ENCODE results near the gene PHF5A.

Gene PHF5A, protein sequence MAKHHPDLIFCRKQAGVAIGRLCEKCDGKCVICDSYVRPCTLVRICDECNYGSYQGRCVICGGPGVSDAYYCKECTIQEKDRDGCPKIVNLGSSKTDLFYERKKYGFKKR

DNA sequence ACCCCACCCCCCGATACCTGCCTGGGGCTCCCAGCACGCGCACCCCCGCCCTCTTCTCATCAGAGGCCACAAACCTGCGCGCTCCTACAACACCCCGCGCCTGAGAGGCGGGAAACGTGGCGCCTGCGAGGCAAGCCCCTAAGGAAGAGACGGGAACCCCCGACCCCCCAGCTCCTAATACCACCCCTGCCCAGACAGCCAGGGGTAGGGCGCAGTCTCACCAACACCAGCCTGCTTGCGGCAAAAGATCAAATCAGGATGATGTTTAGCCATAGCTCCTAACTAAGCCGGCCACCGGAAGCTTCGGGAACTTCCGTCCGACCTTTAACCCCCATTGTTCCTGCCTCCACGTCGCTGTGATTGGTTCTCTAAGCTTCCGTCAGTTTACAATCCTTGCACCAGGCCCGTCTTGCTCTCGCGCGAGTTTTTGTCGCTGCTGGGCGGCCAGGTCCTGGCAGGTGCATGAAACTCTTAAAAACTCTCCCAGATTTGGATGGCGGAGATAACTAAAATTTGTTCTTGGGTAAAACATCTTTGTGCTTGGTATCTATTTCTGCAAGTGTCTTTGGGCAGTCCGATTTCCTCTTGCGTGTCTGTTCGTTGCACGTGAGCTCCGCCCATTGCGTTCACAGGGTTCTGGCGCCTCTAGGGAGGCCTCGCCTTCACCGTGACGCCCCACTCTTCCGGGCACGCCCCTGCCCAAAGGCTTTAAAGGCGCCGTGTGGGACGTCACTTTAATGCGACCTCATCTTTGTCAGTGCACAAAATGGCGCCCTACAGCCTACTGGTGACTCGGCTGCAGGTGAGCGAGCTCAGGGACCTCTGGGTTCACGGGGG is at the start of gene PHF5A, which contains the start of gene ACO2:
Gene PHF5A (minus strand): TSS at position 312 of the 837 bp plus-strand sequence. CDS start 39 bp downstream, at position 273.
Gene ACO2 (plus strand): TSS at position 737 of the 837 bp plus-strand sequence. CDS start 30 bp downstream, at position 767.
- H3K27me3 ChIP-seq (ENCODE audit: low read depth) = no peaks in the 10 kb centered on the region
- DNase-seq (ENCODE audit: low spot score in 2 of 2) = peak; percentile 97 to 98
- peaks cover 8% of the 10 kb centered on the region for H3K4me1 ChIP-seq
- H3K4me3 ChIP-seq = peak within 1 kb of the TSS; percentile 98
- in situ Hi-C loops (cut with MboI; ENCODE audit: low sequenced_read_pairs) = no loop called here
- no peaks in the 10 kb centered on the region for H3K9me3 ChIP-seq
- H3K36me3 ChIP-seq (replicated peaks) = peaks cover 58% of the 10 kb centered on the region

DNA sequence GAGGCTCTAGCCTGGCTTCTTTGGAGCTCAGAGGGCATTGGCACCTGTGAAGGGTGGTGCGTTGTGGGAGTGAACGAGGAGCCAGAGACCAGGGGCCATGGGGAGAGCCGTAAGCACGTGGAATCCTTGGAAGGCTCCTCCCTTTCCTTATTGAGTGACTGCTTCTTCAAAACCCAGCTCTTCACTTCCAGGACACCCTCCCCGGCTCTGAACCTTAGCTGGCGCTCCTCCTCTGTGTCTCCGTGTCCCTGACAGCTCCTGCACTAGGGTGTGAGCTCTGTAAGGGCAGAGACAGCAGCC is 49.5 kb upstream of the PHF5A start:
- in situ Hi-C loops (cut with MboI; ENCODE audit: low sequenced_read_pairs) = loop anchor here (5.0 kb wide), 1 partner anchor 116 kb away; no protein-coding TSS in a partner anchor

GRCh38 chr22:41517172-41518047 is 48.9 kb upstream of the PHF5A start:
- Histone ChIP-seq H3K9me3 (no peaks in the 10 kb centered on the region), H3K27me3 (ENCODE audit: low read depth) (no peaks in the 10 kb centered on the region), H3K4me1 (peaks cover 2% of the 10 kb centered on the region; the same call in 1 of the 2 replicates), H3K4me3 (no peak overlapping the region), H3K36me3 (replicated peaks) (peaks cover 55% of the 10 kb centered on the region)
- in situ Hi-C loops (cut with MboI; ENCODE audit: low sequenced_read_pairs) = loop anchor here (5.0 kb wide), 1 partner anchor 115 kb away; no protein-coding TSS in a partner anchor
- DNase-seq (ENCODE audit: low spot score in 2 of 2) = peak; percentile 39 to 84

More for the DNA sequence above, 49.5 kb upstream of the PHF5A start:
- Histone ChIP-seq H3K4me1 (no peaks in the 10 kb centered on the region; the same call in 1 of the 2 replicates), H3K36me3 (replicated peaks) (peaks cover 55% of the 10 kb centered on the region), H3K9me3 (no peaks in the 10 kb centered on the region), H3K4me3 (no peak overlapping the region), H3K27me3 (ENCODE audit: low read depth) (no peaks in the 10 kb centered on the region)
- DNase-seq (ENCODE audit: low spot score in 2 of 2) = no peak

GRCh38 chr22:41516462-41516861 is 48.0 kb upstream of the PHF5A start:
- in situ Hi-C loops (cut with MboI; ENCODE audit: low sequenced_read_pairs) = loop anchor here (5.0 kb wide), 1 partner anchor 114 kb away; no protein-coding TSS in a partner anchor
- Histone ChIP-seq H3K27me3 (ENCODE audit: low read depth) (no peaks in the 10 kb centered on the region), H3K9me3 (no peaks in the 10 kb centered on the region), H3K36me3 (replicated peaks) (peaks cover 61% of the 10 kb centered on the region), H3K4me1 (peaks cover 2% of the 10 kb centered on the region; the same call in 1 of the 2 replicates), H3K4me3 (no peak overlapping the region)
- no peak for DNase-seq (ENCODE audit: low spot score in 2 of 2)

DNA sequence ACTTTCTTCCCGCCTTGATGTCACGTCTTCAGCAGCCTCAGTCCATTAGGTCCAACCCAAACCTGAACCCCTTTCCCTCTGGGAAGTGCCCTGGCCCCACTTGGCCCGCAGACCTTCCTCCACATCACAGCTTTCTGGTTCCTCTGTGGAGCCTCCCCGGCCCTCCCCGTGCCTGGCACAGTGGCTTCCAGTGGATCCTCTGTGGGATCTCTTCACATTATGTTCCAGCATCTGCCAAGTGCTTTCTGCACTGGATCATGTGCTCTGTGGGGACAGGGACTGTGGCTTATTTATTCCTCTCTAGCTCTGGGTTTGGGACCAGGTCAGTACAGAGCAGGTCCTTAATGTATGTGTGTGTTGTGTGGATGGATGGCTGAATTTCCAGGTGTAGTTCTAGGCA is 44.9 kb upstream of the PHF5A start:
- no peak overlapping the region for H3K4me3 ChIP-seq
- in situ Hi-C loops (cut with MboI; ENCODE audit: low sequenced_read_pairs) = no loop called here
- peaks cover 2% of the 10 kb centered on the region; the same call in 1 of the 2 replicates for H3K4me1 ChIP-seq
- no peaks in the 10 kb centered on the region for H3K27me3 ChIP-seq (ENCODE audit: low read depth)
- no peak for DNase-seq (ENCODE audit: low spot score in 2 of 2)
- H3K9me3 ChIP-seq = no peaks in the 10 kb centered on the region
- H3K36me3 ChIP-seq (replicated peaks) = peaks cover 65% of the 10 kb centered on the region

DNA sequence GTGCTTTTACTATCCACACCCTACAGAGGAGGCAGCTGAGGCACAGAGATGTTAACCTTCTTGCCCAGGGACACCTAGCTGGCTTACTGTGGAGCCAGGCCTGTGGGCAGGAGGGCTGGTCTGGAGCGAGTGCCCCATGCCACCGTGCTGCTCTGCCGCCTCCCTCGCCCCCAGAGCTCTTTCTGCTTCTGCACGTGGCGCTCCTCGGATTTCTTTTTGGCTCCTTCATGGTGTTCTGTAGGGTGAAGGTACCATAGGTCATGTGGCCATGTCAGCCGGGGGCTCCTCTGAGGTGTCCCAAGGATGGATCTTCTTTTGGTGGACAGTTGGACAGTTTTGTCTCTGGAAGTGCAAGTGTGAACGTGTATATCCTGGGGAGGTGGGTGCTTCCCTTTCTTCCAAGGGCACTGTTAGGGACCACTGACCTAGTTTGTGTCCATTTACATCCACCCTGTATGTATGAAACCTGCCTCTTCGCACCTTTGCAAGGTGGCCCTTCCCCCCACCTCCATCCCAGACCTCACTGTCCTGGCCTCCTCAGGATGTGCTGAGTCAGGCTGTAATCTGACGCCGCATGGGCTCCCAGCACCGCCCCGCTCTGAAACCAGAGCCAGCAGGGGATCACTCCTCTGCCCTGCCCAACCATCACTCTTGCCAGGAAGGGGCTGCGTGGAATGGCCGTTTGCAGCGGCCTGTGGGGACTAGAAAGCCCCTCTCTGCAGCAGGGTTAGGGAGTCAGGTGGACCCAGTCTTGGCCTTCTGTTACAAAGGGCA is 44.1 kb upstream of the PHF5A start:
- DNase-seq (ENCODE audit: low spot score in 2 of 2) = peak in 1 of 2 experiments; percentile 48
- H3K27me3 ChIP-seq (ENCODE audit: low read depth) = no peaks in the 10 kb centered on the region
- in situ Hi-C loops (cut with MboI; ENCODE audit: low sequenced_read_pairs) = no loop called here
- H3K4me1 ChIP-seq = peaks cover 2% of the 10 kb centered on the region; the same call in 1 of the 2 replicates
- no peak overlapping the region for H3K4me3 ChIP-seq
- H3K36me3 ChIP-seq (replicated peaks) = peaks cover 65% of the 10 kb centered on the region
- H3K9me3 ChIP-seq = no peaks in the 10 kb centered on the region

GRCh38 chr22:41511521-41511968 is 43.1 kb upstream of the PHF5A start:
- in situ Hi-C loops (cut with MboI; ENCODE audit: low sequenced_read_pairs) = no loop called here
- peaks cover 62% of the 10 kb centered on the region for H3K36me3 ChIP-seq (replicated peaks)
- DNase-seq (ENCODE audit: low spot score in 2 of 2) = no peak
- no peaks in the 10 kb centered on the region for H3K27me3 ChIP-seq (ENCODE audit: low read depth)
- no peaks in the 10 kb centered on the region for H3K9me3 ChIP-seq
- H3K4me1 ChIP-seq = peaks cover 2% of the 10 kb centered on the region; the same call in 1 of the 2 replicates
- H3K4me3 ChIP-seq = no peak overlapping the region

GRCh38 chr22:41508770-41509170 is 40.3 kb upstream of the PHF5A start:
- H3K36me3 ChIP-seq (replicated peaks) = peaks cover 45% of the 10 kb centered on the region
- DNase-seq (ENCODE audit: low spot score in 2 of 2) = no peak

DNA sequence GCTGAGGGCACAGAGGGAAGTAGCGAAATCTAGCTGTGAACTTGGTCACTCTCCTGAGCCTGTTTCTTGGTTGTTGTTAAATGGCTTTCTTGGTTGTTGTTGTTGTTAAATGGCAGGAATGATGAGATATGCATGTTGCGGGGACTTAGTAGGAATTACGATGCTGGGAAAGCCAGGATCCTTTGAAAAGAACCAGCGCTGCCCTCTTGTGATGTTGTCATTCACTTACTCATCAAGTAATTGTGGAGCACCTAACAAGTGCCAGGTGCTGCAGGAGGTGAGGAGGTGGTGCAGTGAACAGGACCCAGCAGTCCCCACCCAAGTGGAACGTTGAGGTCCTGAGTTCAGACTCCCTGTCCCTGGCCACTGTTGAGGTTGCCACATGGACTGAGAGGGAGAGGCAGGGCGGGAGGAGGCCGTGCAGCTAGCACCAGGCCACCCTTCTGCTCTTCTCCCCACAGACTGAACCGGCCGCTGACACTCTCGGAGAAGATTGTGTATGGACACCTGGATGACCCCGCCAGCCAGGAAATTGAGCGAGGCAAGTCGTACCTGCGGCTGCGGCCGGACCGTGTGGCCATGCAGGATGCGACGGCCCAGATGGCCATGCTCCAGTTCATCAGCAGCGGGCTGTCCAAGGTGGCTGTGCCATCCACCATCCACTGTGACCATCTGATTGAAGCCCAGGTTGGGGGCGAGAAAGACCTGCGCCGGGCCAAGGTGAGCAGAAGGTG is 39.0 kb upstream of the PHF5A start:
- H3K36me3 ChIP-seq (replicated peaks) = peaks cover 37% of the 10 kb centered on the region

More at GRCh38 chr22:41508770-41509170, 40.3 kb upstream of the PHF5A start:
- in situ Hi-C loops (cut with MboI; ENCODE audit: low sequenced_read_pairs) = no loop called here
- Histone ChIP-seq H3K4me3 (no peak overlapping the region), H3K9me3 (no peaks in the 10 kb centered on the region), H3K27me3 (ENCODE audit: low read depth) (no peaks in the 10 kb centered on the region), H3K4me1 (peaks cover 2% of the 10 kb centered on the region; the same call in 1 of the 2 replicates)

GRCh38 chr22:41505511-41506220 is 37.2 kb upstream of the PHF5A start:
- peaks cover 32% of the 10 kb centered on the region for H3K36me3 ChIP-seq (replicated peaks)

More for the DNA sequence above, 39.0 kb upstream of the PHF5A start:
- Histone ChIP-seq H3K9me3 (no peaks in the 10 kb centered on the region), H3K27me3 (ENCODE audit: low read depth) (no peaks in the 10 kb centered on the region), H3K4me3 (no peak overlapping the region), H3K4me1 (no peaks in the 10 kb centered on the region; the same call in 1 of the 2 replicates)
- DNase-seq (ENCODE audit: low spot score in 2 of 2) = no peak
- in situ Hi-C loops (cut with MboI; ENCODE audit: low sequenced_read_pairs) = no loop called here

DNA sequence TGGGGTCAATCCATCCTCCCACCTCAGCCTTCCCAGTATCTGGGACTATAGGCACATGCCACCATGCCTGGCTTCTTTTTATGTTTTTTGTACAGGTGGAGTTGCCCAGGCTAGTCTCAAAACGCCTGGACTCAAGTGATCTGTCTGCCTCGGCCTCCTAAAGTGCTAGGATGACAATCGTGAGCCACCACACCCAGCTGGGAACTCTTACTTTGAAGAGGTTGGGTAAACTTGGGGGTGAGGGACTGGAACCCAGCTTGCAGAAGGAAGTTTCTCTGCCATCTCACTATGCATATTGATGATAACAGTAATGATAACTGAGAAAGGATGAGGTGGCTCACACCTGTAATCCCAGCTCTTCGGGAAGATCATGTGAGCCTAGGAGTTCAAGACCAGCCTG is 36.3 kb upstream of the PHF5A start:
- in situ Hi-C loops (cut with MboI; ENCODE audit: low sequenced_read_pairs) = no loop called here

More at GRCh38 chr22:41505511-41506220, 37.2 kb upstream of the PHF5A start:
- no peak for DNase-seq (ENCODE audit: low spot score in 2 of 2)
- no peaks in the 10 kb centered on the region for H3K9me3 ChIP-seq
- in situ Hi-C loops (cut with MboI; ENCODE audit: low sequenced_read_pairs) = no loop called here
- H3K27me3 ChIP-seq (ENCODE audit: low read depth) = no peaks in the 10 kb centered on the region
- no peaks in the 10 kb centered on the region for H3K4me1 ChIP-seq
- H3K4me3 ChIP-seq = no peak overlapping the region

DNA sequence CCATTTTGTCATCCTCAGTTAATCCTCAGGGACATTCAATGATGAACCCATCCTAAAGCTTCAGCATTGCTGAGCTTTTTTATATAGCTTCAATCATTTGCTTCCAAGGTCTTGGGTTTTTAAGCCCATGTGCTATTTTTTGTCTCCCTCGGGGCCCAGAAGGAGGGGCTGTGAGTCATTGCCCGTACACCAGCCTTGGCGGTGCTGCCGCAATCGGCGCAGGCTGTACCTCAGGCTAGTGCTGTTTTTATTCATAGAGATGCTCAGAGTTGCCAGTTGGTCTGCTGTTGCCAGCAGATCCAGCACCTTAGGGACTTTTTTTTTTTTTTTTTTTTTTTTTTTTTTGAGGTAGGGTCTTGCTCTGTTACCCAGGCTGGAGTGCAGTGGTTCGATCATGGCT is 35.9 kb upstream of the PHF5A start:
- Histone ChIP-seq H3K36me3 (replicated peaks) (peaks cover 34% of the 10 kb centered on the region), H3K4me3 (no peak overlapping the region), H3K4me1 (no peaks in the 10 kb centered on the region), H3K9me3 (no peaks in the 10 kb centered on the region), H3K27me3 (ENCODE audit: low read depth) (no peaks in the 10 kb centered on the region)
- no peak for DNase-seq (ENCODE audit: low spot score in 2 of 2)
- in situ Hi-C loops (cut with MboI; ENCODE audit: low sequenced_read_pairs) = no loop called here

More for the DNA sequence above, 36.3 kb upstream of the PHF5A start:
- H3K9me3 ChIP-seq = no peaks in the 10 kb centered on the region
- no peak overlapping the region for H3K4me3 ChIP-seq
- no peaks in the 10 kb centered on the region for H3K4me1 ChIP-seq
- H3K36me3 ChIP-seq (replicated peaks) = peaks cover 30% of the 10 kb centered on the region
- no peaks in the 10 kb centered on the region for H3K27me3 ChIP-seq (ENCODE audit: low read depth)
- DNase-seq (ENCODE audit: low spot score in 2 of 2) = no peak

Measured in HAP-1 (cell line).